Activated T-helper 2 cell treated with anti-CD3 and anti-CD28 coated beads, Interferon-gamma antibody, Interleukin-2, Interleukin-4, amounts not matched to agents 10 μg/mL and 5 μg/mL and 100 μg/mL, durations not matched to agents 14 hours and 24 hours and 36 hours (primary cell): Measurements from ENCODE around the gene MARK1. TPM values are rescaled to one million over a fixed set of nuclear protein-coding genes. Genes with fewer than 3 reads are reported as not detected.

Source experiments
- DNase-seq: peaks from one replicate; pipeline ENCODE4 v3.0.0; 2021; ENCODE audit warnings: low spot score
- H3K27ac Mint-ChIP-seq: one replicate; pipeline ENCODE4 v1.8.0; 2021; ENCODE audit warnings: mixed read lengths
- H3K27me3 Mint-ChIP-seq: one replicate; pipeline ENCODE4 v1.8.0; 2021; ENCODE audit warnings: low read depth, mixed read lengths
- H3K36me3 Mint-ChIP-seq: one replicate; pipeline ENCODE4 v1.8.0; 2021; ENCODE audit warnings: low read depth, mixed read lengths
- H3K4me1 Mint-ChIP-seq: one replicate; pipeline ENCODE4 v1.8.0; 2021; ENCODE audit warnings: low read depth, mixed read lengths
- H3K4me3 Mint-ChIP-seq: one replicate; pipeline ENCODE4 v1.8.0; 2021; ENCODE audit warnings: low read depth, mild to moderate bottlenecking, moderate library complexity, mixed read lengths
- H3K9me3 Mint-ChIP-seq: one replicate; pipeline ENCODE4 v1.8.0; 2021; ENCODE audit warnings: mixed read lengths
- intact Hi-C: fragments of 100-400 bp; cut with micrococcal nuclease; formaldehyde crosslinking; loops from one replicate; pipeline ENCODE4 v1.15.1; 2023
- total RNA-seq: library from RNA; stranded (reverse); gene quantifications from 2 replicates; pipeline ENCODE4 v1.2.3, GENCODE V29; 2022

MARK1 gene
- total RNA-seq, 1 donor from 2014 or later: not detected

- no peak overlapping the region for H3K4me3 Mint-ChIP-seq
- intact Hi-C loops: no loop called here
- H3K27ac Mint-ChIP-seq: no peak overlapping the region
- H3K36me3 Mint-ChIP-seq: no peaks in the 10 kb centered on the region
- H3K4me1 Mint-ChIP-seq: no peaks in the 10 kb centered on the region
- no peaks in the 10 kb centered on the region for H3K27me3 Mint-ChIP-seq
- H3K9me3 Mint-ChIP-seq: no peaks in the 10 kb centered on the region
- no peak for DNase-seq
These were observed 16.2 kb upstream of the MARK1 start for GRCh38 chr1:220511785-220512184.

DNA sequence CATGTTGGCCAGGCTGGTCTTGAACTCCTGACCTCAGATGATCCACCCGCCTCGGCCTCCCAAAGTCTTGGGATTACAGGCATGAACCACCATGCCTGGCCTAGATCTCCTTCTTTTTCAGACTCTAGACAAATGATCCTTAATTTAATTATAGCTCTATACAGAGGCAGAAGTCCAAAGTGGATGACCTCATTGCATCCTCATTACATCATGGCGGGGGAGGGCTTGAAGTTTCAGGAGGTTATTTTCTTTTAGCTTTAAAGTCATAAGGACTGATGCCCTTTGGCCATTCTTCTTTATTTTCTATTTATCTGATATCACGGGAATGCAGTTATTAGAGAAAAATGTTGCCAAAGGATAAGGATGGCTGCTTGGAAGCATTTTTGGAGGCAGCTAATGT lies 14.1 kb upstream of the MARK1 start:
- intact Hi-C loops: no loop called here
- peaks cover 4% of the 10 kb centered on the region for H3K27me3 Mint-ChIP-seq
- H3K4me3 Mint-ChIP-seq: no peak overlapping the region
- H3K27ac Mint-ChIP-seq: no peak overlapping the region
- DNase-seq: no peak
- no peaks in the 10 kb centered on the region for H3K36me3 Mint-ChIP-seq
- no peaks in the 10 kb centered on the region for H3K4me1 Mint-ChIP-seq
- H3K9me3 Mint-ChIP-seq: no peaks in the 10 kb centered on the region

DNA sequence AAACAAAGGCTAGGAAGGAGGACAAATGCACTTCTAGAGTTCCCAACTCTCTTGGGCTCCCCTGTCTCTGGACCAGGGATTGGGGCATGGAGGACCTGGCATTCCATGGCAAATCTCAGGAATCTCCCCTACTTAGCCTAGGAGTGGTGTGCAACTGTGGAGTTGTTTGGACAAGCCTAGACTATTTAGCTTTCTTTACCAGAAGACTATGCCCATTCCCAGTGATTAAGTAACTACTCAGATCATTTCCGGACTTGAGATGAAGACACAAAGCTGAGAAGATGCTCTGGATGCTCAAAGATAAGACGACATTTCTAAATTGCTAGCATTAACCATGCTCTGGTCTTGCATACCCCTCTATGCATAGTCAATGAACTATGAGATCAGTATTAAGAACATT lies 13.7 kb upstream of the MARK1 start:
- DNase-seq: no peak
- Mint-ChIP-seq H3K4me1 (no peaks in the 10 kb centered on the region), H3K27me3 (peaks cover 6% of the 10 kb centered on the region), H3K9me3 (no peaks in the 10 kb centered on the region), H3K27ac (no peak overlapping the region), H3K4me3 (no peak overlapping the region), H3K36me3 (no peaks in the 10 kb centered on the region)
- intact Hi-C loops: no loop called here

DNA sequence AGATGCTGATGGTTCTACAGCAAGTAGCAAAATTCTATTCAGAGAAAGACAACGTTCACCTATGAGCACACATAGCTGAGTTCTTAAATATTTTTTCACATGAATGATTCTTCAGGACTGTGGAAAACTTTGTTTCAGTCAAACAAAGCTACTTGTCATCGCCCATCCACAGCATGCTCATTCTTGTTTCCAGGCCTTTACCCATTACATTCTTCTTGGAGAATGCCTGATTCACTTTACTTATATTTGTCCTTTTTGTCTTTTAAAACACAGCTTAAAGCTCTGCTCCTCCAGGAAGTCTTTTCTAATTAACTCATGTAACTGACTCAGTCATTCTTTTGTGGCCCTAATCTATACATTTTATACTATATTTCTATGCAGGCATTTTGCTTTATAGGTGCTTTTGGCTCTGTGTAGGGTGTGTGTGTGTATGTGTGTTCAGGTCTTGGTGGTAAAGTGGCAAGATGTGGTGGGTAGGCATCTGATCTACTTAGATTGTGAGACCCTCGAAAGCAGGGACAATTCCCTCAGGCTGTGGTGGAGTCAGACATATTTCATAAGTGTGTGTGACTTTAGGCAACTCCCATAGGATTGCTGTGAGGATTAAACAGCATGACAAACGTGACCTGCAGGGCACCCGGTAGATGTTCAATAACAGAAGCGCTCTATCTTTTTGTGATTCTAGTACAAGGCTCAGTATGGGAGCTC lies 11.8 kb upstream of the MARK1 start:
- H3K9me3 Mint-ChIP-seq: no peaks in the 10 kb centered on the region
- H3K4me1 Mint-ChIP-seq: no peaks in the 10 kb centered on the region
- H3K36me3 Mint-ChIP-seq: no peaks in the 10 kb centered on the region
- peaks cover 11% of the 10 kb centered on the region for H3K27me3 Mint-ChIP-seq
- H3K4me3 Mint-ChIP-seq: no peak overlapping the region
- H3K27ac Mint-ChIP-seq: no peak overlapping the region
- DNase-seq: no peak
- intact Hi-C loops: no loop called here

DNA sequence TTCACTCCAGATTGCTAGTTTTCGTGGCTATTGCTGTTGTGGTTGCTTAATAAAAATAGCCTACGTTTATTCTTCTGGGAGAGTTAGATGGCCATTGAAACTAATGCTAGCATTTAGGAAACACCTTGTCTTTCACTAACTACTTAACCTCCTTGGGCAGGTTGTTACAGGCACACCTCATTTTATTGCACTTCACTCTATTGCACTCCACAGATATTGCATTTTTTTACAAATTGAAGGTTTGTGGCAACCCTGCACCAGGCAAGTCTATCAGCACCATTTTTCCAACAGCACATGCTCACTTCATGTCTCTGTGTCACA lies 11.3 kb upstream of the MARK1 start:
- no peaks in the 10 kb centered on the region for H3K36me3 Mint-ChIP-seq
- no peak overlapping the region for H3K4me3 Mint-ChIP-seq
- no peak for DNase-seq
- H3K9me3 Mint-ChIP-seq: no peaks in the 10 kb centered on the region
- no peaks in the 10 kb centered on the region for H3K4me1 Mint-ChIP-seq
- H3K27me3 Mint-ChIP-seq: peaks cover 11% of the 10 kb centered on the region
- intact Hi-C loops: no loop called here
- H3K27ac Mint-ChIP-seq: no peak overlapping the region

DNA sequence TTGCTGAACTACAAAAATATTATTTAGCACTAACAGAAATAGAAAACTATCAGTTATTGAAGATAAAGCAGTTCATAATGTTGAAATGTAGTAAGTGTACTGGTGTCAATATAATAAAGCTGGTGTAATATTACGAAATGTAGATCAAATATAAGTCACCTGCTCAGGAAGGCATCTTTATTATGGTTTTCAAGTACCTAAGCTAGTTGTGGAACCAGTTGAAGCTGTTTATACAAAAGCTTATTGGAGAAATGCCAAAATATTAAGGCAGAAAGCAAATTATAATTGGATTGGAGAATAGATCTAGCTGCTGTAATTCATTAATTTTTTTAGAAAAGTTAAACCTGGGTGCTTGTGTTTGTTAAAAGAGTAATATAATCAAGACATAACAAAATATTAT lies 6.2 kb upstream of the MARK1 start:
- Mint-ChIP-seq H3K27ac (no peak overlapping the region), H3K36me3 (no peaks in the 10 kb centered on the region), H3K27me3 (peaks cover 46% of the 10 kb centered on the region), H3K4me1 (no peaks in the 10 kb centered on the region), H3K4me3 (no peak overlapping the region), H3K9me3 (no peaks in the 10 kb centered on the region)
- intact Hi-C loops: loop anchor here (10.0 kb wide), 1 partner anchor 173 kb away; the partner anchor contains the start of gene C1orf115
- no peak for DNase-seq

- DNase-seq: no peak
- Mint-ChIP-seq H3K4me3 (no peak overlapping the region), H3K36me3 (peaks cover 3% of the 10 kb centered on the region), H3K27ac (no peak overlapping the region), H3K9me3 (no peaks in the 10 kb centered on the region), H3K4me1 (peaks cover 8% of the 10 kb centered on the region), H3K27me3 (peaks cover 64% of the 10 kb centered on the region)
- intact Hi-C loops: loop anchor here (10.0 kb wide), 1 partner anchor 169 kb away; the partner anchor contains the start of gene C1orf115
These were observed 1.6 kb upstream of the MARK1 start for GRCh38 chr1:220526294-220526693.

GRCh38 chr1:220527279-220527907 lies 543 bp upstream of the MARK1 start:
- no peak overlapping the region for H3K27ac Mint-ChIP-seq
- peaks cover 8% of the 10 kb centered on the region for H3K4me1 Mint-ChIP-seq
- H3K9me3 Mint-ChIP-seq: no peaks in the 10 kb centered on the region
- DNase-seq: no peak
- H3K36me3 Mint-ChIP-seq: peaks cover 3% of the 10 kb centered on the region
- H3K4me3 Mint-ChIP-seq: peak overlapping the region; percentile 81
- peaks cover 67% of the 10 kb centered on the region for H3K27me3 Mint-ChIP-seq
- intact Hi-C loops: loop anchor here (10.0 kb wide), 1 partner anchor 167 kb away; the partner anchor contains the start of gene C1orf115

- Mint-ChIP-seq H3K27me3 (peaks cover 63% of the 10 kb centered on the region), H3K4me3 (peak overlapping the region; percentile 60), H3K36me3 (peaks cover 3% of the 10 kb centered on the region), H3K4me1 (peaks cover 8% of the 10 kb centered on the region), H3K9me3 (no peaks in the 10 kb centered on the region), H3K27ac (no peak overlapping the region)
- DNase-seq: no peak
- intact Hi-C loops: loop anchor here (10.0 kb wide), 1 partner anchor 166 kb away; the partner anchor contains the start of gene C1orf115
These were observed 954 bp downstream of the MARK1 start for GRCh38 chr1:220528679-220529501.

DNA sequence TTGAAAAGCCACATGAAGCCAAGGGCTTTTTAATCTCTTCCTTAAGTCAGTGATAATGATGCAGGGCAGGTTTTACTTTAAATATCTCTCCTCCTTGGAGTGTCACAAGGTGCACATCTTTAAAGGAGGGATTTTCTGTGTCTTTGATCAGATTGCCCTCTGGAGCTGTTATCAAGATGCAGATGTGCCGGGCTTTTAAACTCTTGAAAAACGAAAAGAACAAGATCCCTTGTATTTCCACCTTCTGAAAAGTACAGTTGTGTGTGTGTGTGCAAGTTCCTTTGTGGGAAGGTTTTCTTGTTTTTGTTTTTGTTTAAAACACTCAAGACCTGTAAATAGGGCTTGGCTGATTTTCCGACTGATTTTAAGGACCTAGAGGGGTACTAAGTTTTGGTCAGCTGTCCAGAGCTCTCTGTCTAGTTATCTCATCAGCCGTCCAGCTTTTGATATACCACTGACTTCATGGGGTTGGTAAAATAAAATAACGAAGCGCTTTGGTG lies 1.6 kb downstream of the MARK1 start:
- intact Hi-C loops: loop anchor here (10.0 kb wide), 1 partner anchor 165 kb away; the partner anchor contains the start of gene C1orf115
- H3K27ac Mint-ChIP-seq: no peak overlapping the region
- H3K4me3 Mint-ChIP-seq: peak overlapping the region; percentile 60
- peaks cover 3% of the 10 kb centered on the region for H3K36me3 Mint-ChIP-seq
- peaks cover 8% of the 10 kb centered on the region for H3K4me1 Mint-ChIP-seq
- DNase-seq: no peak
- H3K27me3 Mint-ChIP-seq: peaks cover 58% of the 10 kb centered on the region
- H3K9me3 Mint-ChIP-seq: no peaks in the 10 kb centered on the region

DNA sequence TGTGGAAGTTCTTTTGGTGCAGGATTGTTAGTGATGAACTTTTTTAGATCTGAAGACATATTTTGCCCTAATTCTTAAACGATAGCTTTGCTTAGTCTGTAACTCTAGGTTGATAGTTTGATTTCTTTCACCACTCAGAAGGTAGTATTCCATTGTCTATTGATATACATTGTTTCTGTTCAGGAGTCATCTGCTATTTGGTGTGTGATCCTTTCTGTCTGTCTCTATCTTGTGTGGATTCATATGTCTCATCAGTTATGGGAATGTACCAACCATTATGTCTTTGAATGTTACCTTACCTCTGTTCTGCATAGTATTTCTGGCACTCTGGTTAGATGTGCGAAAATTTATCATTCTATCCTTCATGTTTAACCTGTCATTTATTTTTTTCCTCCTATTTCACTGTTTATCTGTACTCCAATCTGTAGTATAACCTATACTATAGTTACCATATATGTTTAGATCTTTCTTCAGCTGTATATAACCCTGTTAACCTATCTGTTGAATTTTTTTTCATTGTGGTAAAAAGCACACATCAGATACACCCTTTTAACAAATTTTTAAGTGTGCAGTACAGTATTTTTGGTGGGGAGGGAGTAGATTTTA lies 5.7 kb downstream of the MARK1 start:
- intact Hi-C loops: no loop called here
- Mint-ChIP-seq H3K27me3 (peaks cover 29% of the 10 kb centered on the region), H3K27ac (no peak overlapping the region)

DNA sequence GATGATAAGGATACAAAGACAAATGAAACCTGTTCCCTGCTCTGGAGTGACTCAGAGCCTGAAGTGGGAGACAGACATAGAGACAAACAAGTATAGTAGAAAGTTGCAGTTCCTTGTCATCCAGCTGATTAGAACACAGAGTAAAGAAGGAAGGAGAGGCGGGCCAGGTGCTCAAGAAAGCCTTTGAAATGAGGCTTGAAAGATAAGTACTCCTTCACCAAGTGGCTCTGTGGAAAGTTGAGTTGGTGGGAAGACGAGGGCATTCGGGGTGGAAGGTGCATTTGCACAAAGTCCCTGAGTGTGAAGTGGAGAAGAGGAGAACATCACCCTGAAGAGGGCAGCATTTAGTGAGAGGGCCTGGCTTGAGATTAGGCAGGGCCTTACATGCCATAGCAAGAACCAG lies 17.0 kb downstream of the MARK1 start:
- intact Hi-C loops: no loop called here
- no peak overlapping the region for H3K4me3 Mint-ChIP-seq

More for the DNA sequence above, 5.7 kb downstream of the MARK1 start:
- no peak for DNase-seq
- no peak overlapping the region for H3K4me3 Mint-ChIP-seq
- no peaks in the 10 kb centered on the region for H3K9me3 Mint-ChIP-seq
- H3K4me1 Mint-ChIP-seq: peaks cover 2% of the 10 kb centered on the region
- H3K36me3 Mint-ChIP-seq: no peaks in the 10 kb centered on the region

More for the DNA sequence above, 17.0 kb downstream of the MARK1 start:
- H3K4me1 Mint-ChIP-seq: no peaks in the 10 kb centered on the region
- H3K27me3 Mint-ChIP-seq: peaks cover 3% of the 10 kb centered on the region
- no peaks in the 10 kb centered on the region for H3K9me3 Mint-ChIP-seq
- DNase-seq: no peak
- H3K36me3 Mint-ChIP-seq: no peaks in the 10 kb centered on the region
- H3K27ac Mint-ChIP-seq: no peak overlapping the region
